NCI-H1694 (cell line): ENCODE measurements around the gene BTBD9.

ENCODE experiments used
- DNase-seq: peaks from one replicate; lab custom pipeline; 2025; lab: John Stamatoyannopoulos, UW

BTBD9 gene

DNA sequence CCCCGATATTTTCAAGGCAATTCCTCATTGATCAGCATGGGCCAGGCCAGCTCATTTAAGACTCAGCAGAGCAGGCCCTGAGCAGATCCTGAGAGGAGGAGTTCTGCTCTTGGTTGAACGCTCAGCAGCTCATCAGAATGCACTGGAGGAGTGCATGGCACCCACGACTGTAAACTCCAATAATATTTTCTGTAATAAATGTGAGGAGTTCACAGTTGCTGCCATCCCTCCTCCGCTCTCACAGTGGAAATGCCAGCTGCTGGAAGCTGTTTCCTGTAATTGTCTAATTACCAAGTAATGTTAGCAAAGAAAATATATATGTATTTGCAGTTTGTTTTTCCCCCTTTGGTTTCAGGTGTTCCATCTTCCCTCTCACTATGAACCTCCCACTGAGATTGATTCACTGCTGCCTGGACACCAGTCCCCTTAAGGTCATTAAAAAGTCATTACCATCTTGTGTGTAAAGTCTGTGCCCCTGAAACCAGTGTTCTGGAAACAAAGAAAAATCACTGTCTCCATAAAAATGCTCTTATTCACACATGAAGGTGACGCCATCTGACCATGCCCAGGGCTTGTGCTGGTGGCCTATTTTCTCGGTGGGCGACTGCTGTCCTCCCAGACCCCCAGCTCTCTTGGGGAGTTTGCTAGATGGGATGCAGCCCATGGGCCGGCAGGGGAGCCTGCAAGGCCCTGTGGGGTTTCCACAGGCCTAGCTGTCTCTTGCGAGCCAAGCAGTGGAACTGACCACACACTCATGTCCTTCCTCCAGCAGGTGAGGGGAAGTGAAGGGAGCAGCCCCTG lies 446.0 kb downstream of the BTBD9 start:
- DNase-seq = no peak

DNA sequence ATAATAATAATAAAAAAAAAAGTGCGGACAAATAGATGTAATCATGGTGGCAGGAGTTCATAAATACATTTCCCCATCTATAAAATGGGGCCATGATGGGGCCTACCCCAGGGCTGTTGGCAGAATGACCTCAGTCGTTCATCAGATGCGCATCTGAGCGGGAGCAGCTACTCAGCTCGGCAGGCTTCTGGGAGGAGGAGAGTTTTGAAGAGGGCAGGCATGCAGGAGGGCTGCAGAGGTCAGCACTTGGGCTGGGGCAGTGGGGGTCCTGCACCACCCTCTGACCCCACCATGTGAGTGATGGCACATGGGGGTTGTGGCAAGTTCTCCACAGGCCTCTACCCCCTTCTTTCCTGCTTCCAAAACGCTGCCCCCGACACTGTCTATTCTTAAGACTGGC lies 446.7 kb downstream of the BTBD9 start:
- DNase-seq = no peak

DNA sequence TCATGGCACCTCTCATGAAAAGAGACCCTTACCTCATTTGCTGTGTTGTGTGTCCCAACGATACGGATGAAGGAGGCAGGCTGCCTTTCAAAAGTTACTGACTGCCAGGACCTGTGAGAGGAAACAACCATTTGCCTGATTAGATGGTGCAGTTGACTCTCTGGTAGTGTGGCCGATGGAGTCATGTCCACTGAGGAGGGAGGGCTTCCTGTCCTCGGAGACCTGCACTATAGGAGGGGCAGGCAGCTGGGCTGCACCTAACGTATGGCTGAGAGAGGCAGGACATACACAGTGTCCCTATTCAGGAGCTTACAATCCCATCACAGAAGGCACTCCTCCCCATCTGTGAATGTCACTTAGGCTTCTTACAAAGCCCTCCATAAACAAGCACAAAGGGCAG lies 447.2 kb downstream of the BTBD9 start:
- DNase-seq = no peak

- DNase-seq = no peak
Measured at GRCh38 chr6:38192011-38192410, 447.7 kb downstream of the BTBD9 start.

GRCh38 chr6:38191418-38191817 lies 448.3 kb downstream of the BTBD9 start:
- DNase-seq = no peak

- DNase-seq = no peak
Measured at GRCh38 chr6:38188677-38189335, 450.9 kb downstream of the BTBD9 start.

GRCh38 chr6:38187811-38188590 lies 451.7 kb downstream of the BTBD9 start:
- no peak for DNase-seq

- no peak for DNase-seq
Measured at GRCh38 chr6:38187325-38187724, 452.4 kb downstream of the BTBD9 start.

GRCh38 chr6:38185752-38186151 lies 454.0 kb downstream of the BTBD9 start:
- DNase-seq = no peak

GRCh38 chr6:38185244-38185643 lies 454.5 kb downstream of the BTBD9 start:
- no peak for DNase-seq

GRCh38 chr6:38184585-38185080 lies 455.1 kb downstream of the BTBD9 start:
- no peak for DNase-seq

DNA sequence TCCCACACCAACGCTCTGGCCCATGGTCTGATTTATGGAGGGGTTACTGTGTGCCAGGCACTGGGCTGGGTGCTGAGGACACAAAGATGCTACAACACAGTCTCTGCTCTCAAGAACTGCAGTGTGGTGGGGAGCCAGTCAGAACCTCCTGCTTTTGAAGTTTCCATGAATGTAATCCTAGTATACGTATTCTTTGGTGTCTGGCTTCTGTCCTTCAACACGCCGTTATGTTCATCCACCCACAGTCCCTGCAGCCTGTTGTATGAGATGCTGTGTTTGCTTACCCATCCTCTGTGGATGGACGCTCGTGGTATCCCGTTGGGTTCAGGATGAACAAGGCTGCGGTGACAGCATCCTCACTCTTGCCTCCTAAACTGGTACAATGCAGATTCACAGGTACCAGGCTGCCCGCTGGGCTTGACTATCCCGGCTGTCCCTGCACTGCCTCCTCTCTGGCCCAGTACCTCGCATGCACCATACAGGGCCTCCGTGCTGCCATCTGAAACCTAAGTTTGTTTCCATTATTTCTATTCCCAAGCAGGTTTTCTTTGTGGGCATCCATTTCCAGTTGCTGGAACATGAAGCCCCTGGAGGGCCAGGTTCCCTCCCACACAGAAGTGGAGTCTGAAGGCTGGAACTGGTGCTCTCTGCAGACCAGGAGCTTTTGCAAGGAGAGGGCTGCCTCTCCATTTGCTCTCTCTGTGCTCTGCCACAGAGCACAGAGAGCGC lies 455.7 kb downstream of the BTBD9 start:
- DNase-seq = no peak

GRCh38 chr6:38182426-38182825 lies 457.3 kb downstream of the BTBD9 start:
- DNase-seq = no peak

DNA sequence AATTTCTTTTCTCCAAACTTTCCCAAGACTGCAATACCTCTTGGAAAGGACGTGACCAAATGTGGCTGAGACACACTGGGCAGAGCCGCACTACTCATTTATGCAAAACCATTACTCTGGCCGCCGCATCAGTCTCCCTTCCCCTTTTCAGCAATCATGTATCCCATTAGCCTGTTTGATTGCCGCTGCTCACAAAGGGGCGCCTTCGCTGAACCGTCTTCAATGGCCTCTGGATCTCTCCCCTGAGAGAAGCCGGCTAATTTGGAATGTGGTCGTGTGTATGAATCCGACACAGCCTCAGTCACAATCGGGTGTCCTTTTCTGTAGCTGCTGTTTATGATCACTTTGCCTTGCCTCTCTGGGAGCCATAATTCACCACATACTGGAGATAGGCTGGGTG lies 459.1 kb downstream of the BTBD9 start:
- DNase-seq = no peak

DNA sequence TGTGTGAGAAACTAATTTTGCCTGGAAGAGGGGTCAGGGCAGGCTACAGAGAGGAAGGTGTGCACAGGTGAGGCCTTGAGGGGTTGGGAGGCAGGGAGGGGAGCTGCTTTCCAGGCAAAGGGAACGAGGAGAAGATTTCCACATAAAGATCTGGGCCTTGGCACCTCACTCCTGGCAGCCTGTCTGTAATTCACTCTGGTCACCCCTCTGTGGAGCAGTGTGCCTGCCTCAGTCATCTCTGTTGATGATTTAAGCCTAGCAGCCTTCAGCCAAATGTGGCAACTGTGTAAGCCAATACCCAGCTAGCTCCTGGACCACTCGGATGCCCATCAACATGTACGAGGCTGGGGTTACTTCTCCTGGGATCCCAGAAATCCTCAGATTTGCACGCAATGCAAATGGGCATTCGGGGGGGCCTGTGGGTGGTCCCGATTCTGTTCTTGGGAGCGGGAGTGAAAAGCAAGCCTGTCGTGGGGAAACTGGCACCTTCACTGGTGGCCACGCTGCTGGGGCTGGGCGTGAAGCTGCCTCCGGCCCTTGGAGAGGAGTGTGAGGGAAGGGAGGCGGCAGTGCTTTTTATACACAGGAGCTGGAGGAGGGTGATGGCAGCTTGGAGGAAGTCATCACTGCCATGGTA lies 459.8 kb downstream of the BTBD9 start:
- no peak for DNase-seq

GRCh38 chr6:38179300-38179699 lies 460.4 kb downstream of the BTBD9 start:
- DNase-seq = no peak

GRCh38 chr6:38178584-38178886 lies 461.2 kb downstream of the BTBD9 start:
- DNase-seq = no peak

DNA sequence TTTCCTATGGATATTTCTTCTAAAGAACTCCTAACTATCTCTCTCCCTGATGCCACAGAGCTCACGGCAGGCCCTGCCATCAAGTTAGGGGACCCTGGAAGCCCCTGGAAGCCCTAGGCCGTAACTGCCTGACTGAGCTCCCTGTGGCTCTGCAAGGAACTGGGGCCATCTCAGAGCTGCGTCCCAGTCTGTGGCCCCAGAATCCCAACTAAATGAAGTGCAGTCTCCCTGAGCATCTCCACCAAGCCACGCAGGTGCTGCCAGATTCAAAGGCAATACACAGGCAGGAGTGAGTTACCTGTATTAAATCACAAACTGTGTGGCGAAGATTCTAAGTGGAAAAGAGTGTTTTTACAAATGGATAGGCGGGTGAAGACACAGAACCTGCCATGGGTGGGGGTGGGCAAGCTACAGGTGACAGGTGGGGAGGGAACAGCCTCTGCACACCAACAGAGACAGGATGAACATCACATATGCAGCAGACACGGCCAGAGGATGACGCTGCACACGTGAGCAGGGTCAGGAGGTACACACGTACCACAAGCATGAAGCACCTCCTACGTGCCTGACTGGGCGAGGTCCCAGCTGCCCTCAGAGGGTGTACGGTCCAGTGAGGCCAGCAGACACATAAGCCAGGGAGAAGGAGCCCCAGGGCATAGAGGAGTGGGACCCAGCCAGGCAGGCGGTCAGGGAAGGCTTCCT lies 461.7 kb downstream of the BTBD9 start:
- DNase-seq = no peak

- no peak for DNase-seq
Measured at GRCh38 chr6:38176797-38177751, 462.7 kb downstream of the BTBD9 start.

DNA sequence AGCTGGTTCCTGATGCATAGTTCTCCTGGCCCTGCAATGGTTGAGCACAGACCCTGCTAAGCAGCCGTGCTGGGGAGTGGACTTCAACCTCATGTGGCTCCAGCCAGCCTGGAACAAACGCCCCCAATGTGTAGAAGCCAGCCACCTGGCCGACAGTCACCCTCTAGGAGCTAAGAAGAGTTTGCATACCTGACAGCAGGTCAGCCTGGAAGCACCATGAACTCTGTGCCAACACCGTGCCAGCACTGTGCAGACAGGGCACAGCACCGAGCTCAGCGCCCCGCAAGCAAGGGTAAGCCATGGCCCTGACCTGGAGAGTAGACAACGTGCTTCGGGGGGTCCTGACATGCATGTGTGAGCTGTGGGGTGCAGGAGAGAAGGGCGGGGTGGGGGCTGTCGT lies 463.9 kb downstream of the BTBD9 start:
- DNase-seq = no peak
